ENCODE measurements around the gene MPDZ.

MPDZ gene, protein sequence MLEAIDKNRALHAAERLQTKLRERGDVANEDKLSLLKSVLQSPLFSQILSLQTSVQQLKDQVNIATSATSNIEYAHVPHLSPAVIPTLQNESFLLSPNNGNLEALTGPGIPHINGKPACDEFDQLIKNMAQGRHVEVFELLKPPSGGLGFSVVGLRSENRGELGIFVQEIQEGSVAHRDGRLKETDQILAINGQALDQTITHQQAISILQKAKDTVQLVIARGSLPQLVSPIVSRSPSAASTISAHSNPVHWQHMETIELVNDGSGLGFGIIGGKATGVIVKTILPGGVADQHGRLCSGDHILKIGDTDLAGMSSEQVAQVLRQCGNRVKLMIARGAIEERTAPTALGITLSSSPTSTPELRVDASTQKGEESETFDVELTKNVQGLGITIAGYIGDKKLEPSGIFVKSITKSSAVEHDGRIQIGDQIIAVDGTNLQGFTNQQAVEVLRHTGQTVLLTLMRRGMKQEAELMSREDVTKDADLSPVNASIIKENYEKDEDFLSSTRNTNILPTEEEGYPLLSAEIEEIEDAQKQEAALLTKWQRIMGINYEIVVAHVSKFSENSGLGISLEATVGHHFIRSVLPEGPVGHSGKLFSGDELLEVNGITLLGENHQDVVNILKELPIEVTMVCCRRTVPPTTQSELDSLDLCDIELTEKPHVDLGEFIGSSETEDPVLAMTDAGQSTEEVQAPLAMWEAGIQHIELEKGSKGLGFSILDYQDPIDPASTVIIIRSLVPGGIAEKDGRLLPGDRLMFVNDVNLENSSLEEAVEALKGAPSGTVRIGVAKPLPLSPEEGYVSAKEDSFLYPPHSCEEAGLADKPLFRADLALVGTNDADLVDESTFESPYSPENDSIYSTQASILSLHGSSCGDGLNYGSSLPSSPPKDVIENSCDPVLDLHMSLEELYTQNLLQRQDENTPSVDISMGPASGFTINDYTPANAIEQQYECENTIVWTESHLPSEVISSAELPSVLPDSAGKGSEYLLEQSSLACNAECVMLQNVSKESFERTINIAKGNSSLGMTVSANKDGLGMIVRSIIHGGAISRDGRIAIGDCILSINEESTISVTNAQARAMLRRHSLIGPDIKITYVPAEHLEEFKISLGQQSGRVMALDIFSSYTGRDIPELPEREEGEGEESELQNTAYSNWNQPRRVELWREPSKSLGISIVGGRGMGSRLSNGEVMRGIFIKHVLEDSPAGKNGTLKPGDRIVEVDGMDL (N-terminal part only)

DNA sequence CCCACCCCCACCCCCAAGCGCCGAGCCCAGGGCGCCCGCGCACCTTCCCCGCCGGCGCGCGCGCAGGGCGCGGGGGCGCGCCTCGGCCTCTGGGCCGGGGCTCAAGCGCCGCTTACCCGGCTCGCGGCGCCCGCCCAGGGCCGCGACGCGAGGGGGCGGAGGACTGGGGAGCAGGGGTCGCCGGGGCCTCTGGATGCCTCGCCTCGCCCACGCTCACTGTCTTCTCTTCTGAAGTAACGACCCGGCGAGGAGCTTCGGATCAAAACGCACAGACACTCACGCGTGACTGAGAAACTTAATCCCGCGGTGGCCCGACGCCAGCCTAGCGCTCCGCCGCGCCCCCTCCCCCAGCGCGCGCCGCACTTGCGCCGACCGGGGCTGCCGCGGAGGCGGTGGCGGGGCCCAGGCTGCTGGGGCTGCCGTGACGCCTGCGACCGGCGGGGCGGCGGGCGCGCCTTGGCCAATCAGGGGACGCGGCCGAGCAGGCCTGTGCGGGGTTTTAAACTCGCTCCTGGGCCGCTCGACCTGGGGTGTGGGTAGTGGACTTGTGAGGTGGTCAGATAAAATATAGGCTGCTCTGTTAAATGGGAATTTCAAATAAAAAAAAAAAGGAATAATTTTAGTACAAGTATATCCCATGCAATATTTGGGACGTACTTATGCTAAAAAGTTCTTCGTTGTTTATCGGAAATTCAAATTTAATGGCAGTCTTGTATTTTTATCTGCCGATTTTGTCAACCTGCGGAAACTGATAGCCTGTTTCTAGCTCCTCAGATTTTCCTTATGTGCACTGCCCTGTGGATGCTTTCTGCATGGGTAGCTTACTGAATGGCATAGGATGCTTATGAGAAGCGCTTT is at the start of gene MPDZ:
MPDZ (minus strand) TSS at position 409 of the 858 bp plus-strand sequence. CDS start 29,377 bp downstream, outside the sequence.
- TF ChIP-seq, protein P1, sequence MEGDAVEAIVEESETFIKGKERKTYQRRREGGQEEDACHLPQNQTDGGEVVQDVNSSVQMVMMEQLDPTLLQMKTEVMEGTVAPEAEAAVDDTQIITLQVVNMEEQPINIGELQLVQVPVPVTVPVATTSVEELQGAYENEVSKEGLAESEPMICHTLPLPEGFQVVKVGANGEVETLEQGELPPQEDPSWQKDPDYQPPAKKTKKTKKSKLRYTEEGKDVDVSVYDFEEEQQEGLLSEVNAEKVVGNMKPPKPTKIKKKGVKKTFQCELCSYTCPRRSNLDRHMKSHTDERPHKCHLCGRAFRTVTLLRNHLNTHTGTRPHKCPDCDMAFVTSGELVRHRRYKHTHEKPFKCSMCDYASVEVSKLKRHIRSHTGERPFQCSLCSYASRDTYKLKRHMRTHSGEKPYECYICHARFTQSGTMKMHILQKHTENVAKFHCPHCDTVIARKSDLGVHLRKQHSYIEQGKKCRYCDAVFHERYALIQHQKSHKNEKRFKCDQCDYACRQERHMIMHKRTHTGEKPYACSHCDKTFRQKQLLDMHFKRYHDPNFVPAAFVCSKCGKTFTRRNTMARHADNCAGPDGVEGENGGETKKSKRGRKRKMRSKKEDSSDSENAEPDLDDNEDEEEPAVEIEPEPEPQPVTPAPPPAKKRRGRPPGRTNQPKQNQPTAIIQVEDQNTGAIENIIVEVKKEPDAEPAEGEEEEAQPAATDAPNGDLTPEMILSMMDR (IDR thresholded peaks at IDR 0.05; ENCODE audit: extremely low read depth, missing control alignments), result no peak
- DNase-seq (ENCODE audit: low spot score), result no peak

DNA sequence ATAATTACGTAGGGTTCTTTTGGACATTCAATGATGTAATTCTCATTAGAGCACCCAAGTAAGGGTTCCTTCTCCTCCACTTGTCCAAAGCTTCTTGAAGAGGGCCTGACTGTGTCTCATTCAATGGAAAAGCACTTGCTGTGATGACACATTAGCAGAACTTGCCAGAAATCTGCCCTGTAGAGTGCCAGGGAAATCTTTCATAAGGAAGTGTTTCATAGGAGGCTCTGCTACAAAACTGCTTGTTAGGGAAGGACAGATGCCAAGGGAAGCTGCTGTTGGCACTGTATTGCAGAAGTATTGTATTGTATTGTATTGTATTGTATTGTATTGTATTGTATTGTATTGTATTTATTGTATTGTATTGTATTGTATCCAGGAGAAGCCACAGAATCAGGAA is 45.5 kb upstream of the MPDZ start:
- no peak for DNase-seq (ENCODE audit: low spot score)
- TF ChIP-seq, protein P1 (IDR thresholded peaks at IDR 0.05; ENCODE audit: extremely low read depth, missing control alignments), result no peak

DNA sequence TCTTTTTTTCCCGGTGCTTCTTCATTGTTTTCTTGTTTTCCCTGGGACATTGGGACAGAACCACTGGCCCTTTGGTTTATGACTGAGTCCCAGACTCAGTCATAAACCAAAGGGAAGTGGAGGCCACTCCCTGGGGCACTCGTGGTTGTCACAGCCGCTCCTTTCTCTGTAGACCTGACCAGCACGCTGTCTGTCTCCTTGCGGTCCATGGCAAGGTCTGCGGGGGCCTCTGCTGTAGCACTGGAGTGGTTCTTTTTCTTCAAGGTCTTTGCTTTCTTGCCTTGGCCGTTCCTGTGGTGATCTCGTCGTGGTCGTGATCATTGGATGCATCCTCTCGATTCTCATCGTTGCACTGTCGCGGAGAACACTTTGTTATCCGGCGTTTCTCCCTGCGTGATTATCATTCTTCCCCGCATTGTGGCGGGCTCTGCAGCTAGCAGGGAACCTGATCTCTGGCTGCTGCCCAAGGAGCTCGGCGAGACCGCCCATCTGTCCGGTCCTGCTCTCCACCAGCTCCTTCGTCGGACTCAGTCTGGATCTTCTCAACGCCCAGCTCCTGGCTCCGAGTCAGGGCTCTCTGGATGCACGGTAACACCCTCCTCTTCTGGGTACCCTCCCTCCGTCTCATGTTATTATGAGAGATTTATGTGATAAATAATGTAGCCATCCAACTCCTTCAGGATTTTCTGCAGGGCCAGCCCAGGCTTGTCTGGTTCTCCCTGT is 43.5 kb upstream of the MPDZ start:
- TF ChIP-seq, protein P1 (IDR thresholded peaks at IDR 0.05; ENCODE audit: extremely low read depth, missing control alignments), result no peak
- DNase-seq (ENCODE audit: low spot score), result no peak

DNA sequence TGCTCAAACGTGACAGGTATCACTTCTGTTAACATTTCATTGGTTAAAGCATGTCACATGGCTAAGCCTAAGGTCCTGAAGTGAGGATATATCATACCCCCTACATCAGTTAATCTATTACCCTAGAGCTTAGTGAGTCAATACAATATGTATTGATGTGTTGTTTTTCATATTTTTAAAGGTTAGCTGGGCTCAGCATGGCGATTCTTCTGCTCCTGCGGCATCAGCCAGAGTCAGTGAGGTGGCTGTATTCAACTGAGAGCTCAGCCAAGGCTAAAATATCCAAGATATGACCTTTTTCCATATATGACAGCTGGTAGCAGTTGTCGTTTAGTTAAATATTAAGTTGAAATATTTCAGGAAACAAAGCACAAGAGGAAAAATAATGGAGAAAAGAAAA is 38.5 kb upstream of the MPDZ start:
- no peak for DNase-seq (ENCODE audit: low spot score)
- TF ChIP-seq, protein P1 (IDR thresholded peaks at IDR 0.05; ENCODE audit: extremely low read depth, missing control alignments), result no peak

DNA sequence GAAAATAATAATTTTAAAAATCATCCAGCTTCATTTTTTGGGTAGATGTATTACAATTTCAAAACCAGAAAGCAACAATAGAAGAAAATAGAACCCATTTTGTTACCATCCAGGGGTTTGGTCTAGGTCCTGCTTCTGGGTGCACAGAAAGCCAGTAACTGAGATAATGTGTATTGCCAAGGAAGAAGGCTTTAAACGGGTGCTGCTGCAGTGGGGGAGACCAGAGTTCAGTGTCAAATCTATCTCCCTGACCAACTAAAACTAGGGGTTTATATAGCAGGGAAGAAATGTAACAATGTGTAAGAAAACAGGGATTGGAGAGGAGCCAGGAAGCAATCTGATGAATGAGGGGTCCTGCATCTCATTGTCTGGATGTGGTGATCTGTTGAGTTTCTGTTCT is 17.5 kb upstream of the MPDZ start:
- TF ChIP-seq, protein P1 (IDR thresholded peaks at IDR 0.05; ENCODE audit: extremely low read depth, missing control alignments), result no peak
- no peak for DNase-seq (ENCODE audit: low spot score)

DNA sequence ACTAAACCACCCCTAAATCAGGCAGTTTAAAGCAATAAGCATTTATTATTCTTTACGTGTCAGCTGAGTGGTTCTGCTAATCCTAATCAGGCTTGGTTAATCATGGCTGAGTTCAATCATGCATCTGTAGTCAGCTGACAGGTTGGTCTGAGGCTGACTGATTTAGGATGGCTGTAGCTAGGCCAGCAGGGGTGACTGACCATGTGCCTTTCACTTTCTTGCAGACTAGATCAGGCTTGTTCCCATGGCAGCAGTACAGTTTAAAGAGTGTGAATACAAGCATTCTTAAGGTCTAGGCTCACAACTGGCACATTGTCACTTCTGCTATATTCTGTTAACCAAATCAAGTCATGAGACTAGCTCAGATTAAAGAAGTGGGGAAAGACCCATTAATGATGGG is 16.1 kb upstream of the MPDZ start:
- TF ChIP-seq, protein P1 (IDR thresholded peaks at IDR 0.05; ENCODE audit: extremely low read depth, missing control alignments), result no peak
- no peak for DNase-seq (ENCODE audit: low spot score)
